ENCODE data around the gene DRAXIN.

Gene DRAXIN

DNA sequence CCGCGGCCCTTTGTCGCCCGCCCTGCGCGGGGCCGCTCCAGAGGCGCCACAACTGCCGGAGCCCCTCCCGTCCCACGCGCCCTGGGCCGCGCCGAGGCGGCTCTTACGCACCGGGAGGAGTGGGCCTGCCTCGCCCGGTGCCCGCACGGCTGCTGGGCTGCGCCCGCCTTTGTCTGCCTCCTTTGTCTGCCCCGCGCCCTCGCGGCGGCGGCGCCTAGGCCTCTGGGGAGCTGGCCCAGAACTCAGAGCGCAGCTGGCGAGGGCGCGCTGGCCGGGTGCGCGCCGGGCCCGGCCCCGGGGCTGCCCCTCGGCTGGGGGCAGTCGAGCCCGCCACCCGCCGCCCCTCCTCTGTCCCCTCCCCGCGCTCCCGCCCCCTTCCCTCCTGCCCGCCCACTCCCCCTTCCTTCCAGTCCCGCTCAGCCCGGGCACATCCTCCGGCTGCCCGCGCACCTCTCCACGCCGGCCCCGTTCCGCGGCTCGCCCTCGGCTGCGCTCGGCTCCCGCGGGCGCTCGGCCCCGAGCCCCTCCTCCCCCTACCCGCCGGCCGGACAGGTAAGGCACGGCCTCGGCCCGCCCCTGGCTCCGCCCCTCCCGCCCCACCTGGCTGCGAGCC lies at the start of gene DRAXIN:
DRAXIN (plus strand) TSS at position 409 of the 613 bp plus-strand sequence. CDS start 14,549 bp downstream, outside the sequence.
- TF ChIP-seq GATA1 (IDR thresholded peaks at IDR 0.05; ENCODE audit: low read depth, low read length), result no peak
- TF ChIP-seq POLR2A (IDR thresholded peaks at IDR 0.05; ENCODE audit: low read length), result no peak
- no peak for DNase-seq

GRCh38 chr1:11641776-11642305 lies 49.7 kb upstream of the DRAXIN start:
- TF ChIP-seq GATA1 (IDR thresholded peaks at IDR 0.05; ENCODE audit: low read depth, low read length), result no peak
- no peak for TF ChIP-seq POLR2A (IDR thresholded peaks at IDR 0.05; ENCODE audit: low read length)

GRCh38 chr1:11642418-11643017 lies 49.0 kb upstream of the DRAXIN start:
- peak; percentile 57 to 81 for DNase-seq

More at GRCh38 chr1:11641776-11642305, 49.7 kb upstream of the DRAXIN start:
- DNase-seq, result no peak

DNA sequence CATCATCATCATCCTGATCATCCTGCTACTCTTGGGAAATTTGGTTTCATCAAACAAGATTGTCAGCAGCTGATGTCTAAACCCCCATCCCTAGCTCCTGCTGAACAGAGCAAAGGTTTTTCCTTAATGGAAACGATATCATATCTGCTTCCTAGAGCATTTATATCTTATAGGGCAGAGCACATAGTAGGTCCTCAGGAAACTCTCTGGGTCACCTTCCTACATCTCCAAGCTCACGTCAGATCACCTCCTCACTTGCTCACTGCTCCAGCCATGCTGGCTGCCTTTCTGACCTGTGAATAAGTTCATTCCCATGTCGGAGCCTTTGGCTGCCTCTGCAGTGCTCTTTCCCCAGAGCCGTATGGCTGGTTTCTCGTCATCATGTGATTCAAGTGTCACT lies 47.7 kb upstream of the DRAXIN start:
- TF ChIP-seq POLR2A (IDR thresholded peaks at IDR 0.05; ENCODE audit: low read length) (no peak), GATA1 (IDR thresholded peaks at IDR 0.05; ENCODE audit: low read depth, low read length) (no peak)
- no peak for DNase-seq

- TF ChIP-seq POLR2A (IDR thresholded peaks at IDR 0.05; ENCODE audit: low read length) (no peak), GATA1 (IDR thresholded peaks at IDR 0.05; ENCODE audit: low read depth, low read length) (no peak)
- no peak for DNase-seq
Measured at GRCh38 chr1:11645270-11645669, 46.2 kb upstream of the DRAXIN start.

DNA sequence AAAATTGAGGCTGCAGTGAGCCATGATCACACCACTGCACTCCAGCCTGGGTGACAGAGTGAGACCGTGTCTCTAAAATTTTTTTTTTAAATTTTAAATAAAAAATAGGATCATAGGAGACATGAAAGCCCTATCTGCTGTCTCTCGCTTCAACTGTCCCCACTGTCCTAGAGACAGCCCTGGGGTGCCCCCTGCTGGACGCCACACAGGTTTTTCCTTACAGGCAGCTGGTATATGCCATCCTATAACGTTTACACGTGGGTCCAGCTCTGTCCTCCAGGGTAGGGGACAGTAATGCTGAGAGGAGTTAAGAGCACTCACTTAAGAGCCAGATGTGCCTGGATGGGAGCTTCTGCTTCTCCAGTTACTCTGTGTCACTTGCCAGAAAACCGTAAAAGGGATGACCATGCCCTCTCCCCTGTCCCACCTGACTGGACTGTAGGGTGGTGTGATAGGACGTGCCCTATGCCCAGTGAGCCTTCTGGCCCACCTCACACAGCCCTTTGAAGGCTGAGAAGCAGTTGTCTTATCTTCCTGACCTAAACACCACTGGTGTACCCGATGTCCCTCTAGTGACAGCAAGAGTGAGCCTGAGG lies 45.7 kb upstream of the DRAXIN start:
- TF ChIP-seq POLR2A (IDR thresholded peaks at IDR 0.05; ENCODE audit: low read length), result no peak
- TF ChIP-seq GATA1 (IDR thresholded peaks at IDR 0.05; ENCODE audit: low read depth, low read length), result no peak
- peak; percentile 74 to 86 for DNase-seq

- TF ChIP-seq GATA1 (IDR thresholded peaks at IDR 0.05; ENCODE audit: low read depth, low read length) (no peak), POLR2A (IDR thresholded peaks at IDR 0.05; ENCODE audit: low read length) (no peak)
Measured at GRCh38 chr1:11646317-11646716, 45.2 kb upstream of the DRAXIN start.

DNA sequence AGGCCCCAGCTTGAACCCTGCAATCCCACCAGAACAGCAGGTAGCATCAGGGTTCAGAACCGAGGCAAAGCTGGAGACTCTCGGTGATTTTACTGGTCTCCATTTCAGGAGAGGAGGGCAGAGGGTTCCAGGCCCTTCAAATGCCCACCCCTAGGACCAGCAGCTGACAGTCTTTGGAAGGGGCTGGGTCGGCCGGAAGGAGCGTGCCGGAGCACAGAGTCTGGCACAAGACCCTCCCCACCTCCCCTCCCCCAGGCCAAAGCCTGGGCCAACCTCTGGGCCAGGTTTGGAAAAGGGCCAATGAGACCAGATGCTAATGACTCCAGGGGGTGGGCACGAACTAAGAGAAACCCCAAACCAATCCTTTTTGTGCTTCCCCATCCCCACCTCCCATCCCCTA lies 44.2 kb upstream of the DRAXIN start:
- TF ChIP-seq POLR2A (IDR thresholded peaks at IDR 0.05; ENCODE audit: low read length), result no peak
- TF ChIP-seq GATA1 (IDR thresholded peaks at IDR 0.05; ENCODE audit: low read depth, low read length), result no peak
- no peak for DNase-seq

More at GRCh38 chr1:11646317-11646716, 45.2 kb upstream of the DRAXIN start:
- no peak for DNase-seq

DNA sequence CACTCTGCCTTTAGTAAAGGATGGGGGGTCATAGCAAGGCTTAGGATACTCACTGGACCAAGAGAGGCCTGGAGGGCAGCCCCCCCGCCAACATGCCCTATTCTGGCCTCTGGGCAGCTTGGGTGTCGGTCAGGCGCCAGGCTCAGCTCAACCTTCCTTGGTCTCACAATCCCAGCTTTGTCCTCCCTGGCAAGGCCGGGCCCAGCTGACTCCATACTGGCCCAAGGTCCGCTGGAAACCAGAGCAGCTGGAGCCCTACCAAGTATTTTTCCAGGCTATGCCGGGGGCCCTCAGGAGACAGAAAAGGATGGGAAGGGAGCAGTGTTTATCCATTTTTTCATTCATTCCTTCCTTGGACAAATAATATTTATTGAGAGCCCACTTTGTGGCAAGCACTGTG lies 43.5 kb upstream of the DRAXIN start:
- TF ChIP-seq POLR2A (IDR thresholded peaks at IDR 0.05; ENCODE audit: low read length) (no peak), GATA1 (IDR thresholded peaks at IDR 0.05; ENCODE audit: low read depth, low read length) (no peak)
- DNase-seq, result no peak

GRCh38 chr1:11648732-11649158 lies 42.8 kb upstream of the DRAXIN start:
- DNase-seq, result peak; percentile 42 to 49
- TF ChIP-seq POLR2A (IDR thresholded peaks at IDR 0.05; ENCODE audit: low read length), result no peak
- TF ChIP-seq GATA1 (IDR thresholded peaks at IDR 0.05; ENCODE audit: low read depth, low read length), result no peak

DNA sequence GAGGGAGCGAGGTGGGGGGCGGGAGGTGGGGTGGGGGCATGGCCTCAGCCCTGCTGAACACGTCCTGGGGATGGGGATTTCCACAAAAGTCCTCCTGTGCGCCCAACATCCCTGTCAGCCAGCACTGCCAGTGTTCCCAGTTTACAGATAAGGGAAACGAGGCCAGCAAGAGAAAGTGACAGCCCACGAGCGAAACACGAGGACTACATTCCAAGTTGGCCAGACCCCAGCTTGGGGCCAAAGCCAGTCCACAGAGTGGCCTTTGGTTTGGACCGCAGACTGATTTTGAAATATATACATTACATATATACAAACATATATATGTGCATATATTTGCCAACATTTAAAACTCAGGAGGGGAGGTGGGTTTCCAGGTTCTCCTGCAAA lies 42.3 kb upstream of the DRAXIN start:
- no peak for DNase-seq
- no peak for TF ChIP-seq GATA1 (IDR thresholded peaks at IDR 0.05; ENCODE audit: low read depth, low read length)
- no peak for TF ChIP-seq POLR2A (IDR thresholded peaks at IDR 0.05; ENCODE audit: low read length)

GRCh38 chr1:11649624-11650330 lies 41.7 kb upstream of the DRAXIN start:
- TF ChIP-seq POLR2A (IDR thresholded peaks at IDR 0.05; ENCODE audit: low read length) (no peak), GATA1 (IDR thresholded peaks at IDR 0.05; ENCODE audit: low read depth, low read length) (no peak)
- DNase-seq, result no peak

DNA sequence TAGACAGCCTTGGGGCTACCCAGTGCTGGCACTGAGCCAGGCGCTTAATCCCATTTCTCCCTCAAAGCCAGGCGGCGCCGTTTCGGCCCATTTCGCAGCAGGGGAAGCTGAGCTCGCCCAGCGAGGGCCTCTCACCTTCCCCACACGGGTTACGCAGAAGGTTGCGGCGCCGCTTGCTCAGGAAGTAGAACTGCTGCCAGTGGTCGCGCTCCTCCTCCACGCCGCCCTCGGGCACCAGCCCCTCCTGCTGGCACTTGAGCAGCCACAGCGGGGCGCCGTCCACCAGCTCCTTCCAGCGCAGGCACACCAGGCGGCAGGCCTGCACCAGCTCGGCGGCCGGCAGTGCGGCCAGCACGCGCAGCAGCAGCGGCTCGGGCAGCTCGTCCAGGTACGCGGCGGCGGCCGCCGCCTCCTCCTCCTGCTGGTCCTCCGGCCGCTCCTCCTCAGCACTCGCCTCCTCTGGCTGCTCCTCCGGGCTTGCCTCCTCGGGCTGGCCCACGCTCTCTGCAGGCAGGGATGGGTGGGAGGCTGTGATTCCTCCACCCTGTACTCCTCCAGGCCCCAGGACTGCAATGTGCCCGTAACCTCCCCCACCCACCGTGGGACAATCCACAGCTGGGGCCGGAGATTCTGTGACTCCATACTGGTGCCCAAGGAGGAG lies 41.0 kb upstream of the DRAXIN start:
- no peak for TF ChIP-seq GATA1 (IDR thresholded peaks at IDR 0.05; ENCODE audit: low read depth, low read length)
- TF ChIP-seq POLR2A (IDR thresholded peaks at IDR 0.05; ENCODE audit: low read length), result no peak
- DNase-seq, result peak; percentile 75 to 78

GRCh38 chr1:11651017-11651416 lies 40.5 kb upstream of the DRAXIN start:
- TF ChIP-seq POLR2A (IDR thresholded peaks at IDR 0.05; ENCODE audit: low read length) (no peak), GATA1 (IDR thresholded peaks at IDR 0.05; ENCODE audit: low read depth, low read length) (no peak)
- no peak for DNase-seq

All from erythroblast (primary cell).